ENCODE measurements around the gene SNAPC2. TPM values are rescaled to one million over a fixed set of nuclear protein-coding genes. Genes with fewer than 3 reads are reported as not detected.
"Not testable (repeated sequence)": the region's sequence is repeated elsewhere in the genome, so short reads cannot be mapped to it uniquely, and the experiment has no call there.

Gene SNAPC2
- total RNA-seq, 2 experiments from 2014 or later, result 14.4 to 14.8 TPM

DNA sequence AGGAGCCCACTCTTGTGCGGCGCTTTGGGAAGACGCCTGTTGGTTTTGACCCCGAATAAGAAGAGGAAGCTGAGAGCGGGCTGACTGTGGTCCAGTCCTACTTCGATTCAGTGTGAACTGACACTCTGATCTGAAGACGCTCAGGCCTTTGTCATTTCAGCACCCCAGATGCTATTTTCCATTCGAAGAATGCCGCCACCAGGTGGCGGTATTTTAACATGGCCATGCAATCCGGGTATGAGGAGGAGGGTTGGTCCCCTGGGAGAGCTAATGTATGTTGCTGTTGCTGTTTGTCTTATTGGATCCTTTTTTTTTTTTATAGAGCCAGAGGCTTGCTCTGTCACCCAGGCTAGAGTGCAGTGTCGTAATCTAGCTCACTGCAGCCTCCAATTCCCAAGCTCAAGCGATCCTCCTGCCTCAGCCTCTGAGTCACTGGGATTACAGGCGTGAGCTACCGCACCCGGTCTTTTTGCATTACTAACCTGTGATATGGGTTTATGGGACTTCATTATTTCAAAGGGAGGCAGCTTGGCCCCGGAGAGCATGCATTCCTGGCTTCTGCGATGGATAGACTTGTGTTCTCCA, 24.1 kb downstream of the SNAPC2 start:
- H3K27me3 Mint-ChIP-seq, result no peaks in the 10 kb centered on the region
- peak; percentile 81 for DNase-seq
- peaks cover 19% of the 10 kb centered on the region for H3K36me3 Mint-ChIP-seq
- H3K4me3 Mint-ChIP-seq, result peak overlapping the region; percentile 96
- peaks cover 35% of the 10 kb centered on the region for H3K4me1 Mint-ChIP-seq
- H3K9me3 Mint-ChIP-seq, result no peaks in the 10 kb centered on the region
- peak overlapping the region; percentile 100 for H3K27ac Mint-ChIP-seq

GRCh38 chr19:7947939-7948338, 27.8 kb downstream of the SNAPC2 start:
- H3K4me3 Mint-ChIP-seq, result no peak overlapping the region
- H3K36me3 Mint-ChIP-seq, result peaks cover 7% of the 10 kb centered on the region
- DNase-seq, result no peak
- no peaks in the 10 kb centered on the region for H3K9me3 Mint-ChIP-seq
- H3K4me1 Mint-ChIP-seq, result peaks cover 16% of the 10 kb centered on the region
- no peaks in the 10 kb centered on the region for H3K27me3 Mint-ChIP-seq
- no peak overlapping the region for H3K27ac Mint-ChIP-seq

DNA sequence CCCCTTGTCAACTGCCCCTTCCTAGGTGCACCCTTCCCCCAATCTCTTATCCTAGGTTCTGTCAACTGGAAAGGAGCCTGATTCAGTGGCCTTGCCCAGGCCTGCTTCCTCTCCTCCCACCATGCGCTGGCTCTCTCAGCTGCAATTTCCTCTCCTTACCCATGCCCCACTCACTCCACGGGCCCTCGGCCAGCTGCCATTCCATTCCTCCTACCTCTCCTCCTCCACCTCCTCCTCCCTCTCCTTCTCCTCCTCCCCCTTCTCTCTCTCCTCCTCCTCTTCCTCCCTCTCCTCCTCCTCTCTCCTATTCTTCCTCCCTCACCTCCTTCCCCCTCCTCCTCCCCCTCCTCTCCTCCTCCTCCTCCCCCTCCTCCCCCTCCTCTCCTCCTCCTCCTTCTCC, 32.9 kb downstream of the SNAPC2 start:
- H3K4me3 Mint-ChIP-seq, result no peak overlapping the region
- no peaks in the 10 kb centered on the region for H3K9me3 Mint-ChIP-seq
- no peaks in the 10 kb centered on the region for H3K4me1 Mint-ChIP-seq
- no peaks in the 10 kb centered on the region for H3K36me3 Mint-ChIP-seq
- DNase-seq, result no peak
- no peaks in the 10 kb centered on the region for H3K27me3 Mint-ChIP-seq
- H3K27ac Mint-ChIP-seq, result no peak overlapping the region

- no peaks in the 10 kb centered on the region for H3K36me3 Mint-ChIP-seq
- DNase-seq, result no peak
- H3K4me3 Mint-ChIP-seq, result no peak overlapping the region
- no peaks in the 10 kb centered on the region for H3K9me3 Mint-ChIP-seq
- H3K27ac Mint-ChIP-seq, result no peak overlapping the region
- H3K4me1 Mint-ChIP-seq, result no peaks in the 10 kb centered on the region
- H3K27me3 Mint-ChIP-seq, result no peaks in the 10 kb centered on the region
These were observed 33.4 kb downstream of the SNAPC2 start for GRCh38 chr19:7953576-7953975.

- H3K4me1 Mint-ChIP-seq, result no peaks in the 10 kb centered on the region
- no peaks in the 10 kb centered on the region for H3K9me3 Mint-ChIP-seq
- no peak overlapping the region for H3K4me3 Mint-ChIP-seq
- no peak for DNase-seq
- peaks cover 1% of the 10 kb centered on the region for H3K36me3 Mint-ChIP-seq
- H3K27ac Mint-ChIP-seq, result no peak overlapping the region
- no peaks in the 10 kb centered on the region for H3K27me3 Mint-ChIP-seq
These were observed 35.6 kb downstream of the SNAPC2 start for GRCh38 chr19:7955696-7956095.

DNA sequence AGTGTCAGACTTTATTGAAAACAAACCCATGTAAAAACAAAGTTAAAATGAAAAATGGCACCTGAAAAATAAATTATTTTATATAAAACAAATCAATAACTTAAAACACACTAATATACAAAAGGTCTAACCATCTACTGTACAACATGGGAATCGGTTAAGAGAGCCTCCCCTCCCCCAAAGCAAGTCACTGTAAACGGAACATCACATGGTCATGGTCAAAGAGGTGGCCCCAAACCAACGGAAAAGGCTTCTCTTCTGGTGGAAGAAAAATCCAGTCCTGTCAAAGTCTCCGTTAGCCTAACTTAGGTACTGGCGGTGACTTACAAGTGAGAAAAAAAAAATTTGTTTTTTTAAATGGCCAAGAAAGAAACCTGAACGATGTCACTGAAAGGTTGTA, 39.1 kb downstream of the SNAPC2 start:
- H3K4me1 Mint-ChIP-seq, result no peaks in the 10 kb centered on the region
- no peak overlapping the region for H3K27ac Mint-ChIP-seq
- H3K27me3 Mint-ChIP-seq, result no peaks in the 10 kb centered on the region

DNA sequence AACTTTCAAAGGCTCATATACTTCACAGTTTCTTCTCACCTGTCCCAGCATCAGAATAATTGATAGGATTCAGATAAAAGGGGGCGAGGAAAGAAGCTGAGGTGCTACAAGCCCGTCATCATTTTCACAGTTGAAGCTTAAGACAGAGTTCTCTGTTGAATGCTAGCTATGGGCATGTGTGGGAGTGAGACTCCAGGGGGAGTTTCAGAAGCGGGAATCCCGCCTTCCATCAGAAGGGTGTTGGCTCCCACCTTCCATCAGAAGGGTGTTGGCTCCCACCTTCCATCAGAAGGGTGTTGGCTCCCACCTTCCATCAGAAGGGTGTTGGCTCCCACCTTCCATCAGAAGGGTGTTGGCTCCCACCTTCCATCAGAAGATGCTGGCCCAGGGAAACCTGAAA, 40.9 kb downstream of the SNAPC2 start:
- H3K27ac Mint-ChIP-seq, H3K4me1 Mint-ChIP-seq, H3K4me3 Mint-ChIP-seq, H3K27me3 Mint-ChIP-seq, DNase-seq, H3K9me3 Mint-ChIP-seq, H3K36me3 Mint-ChIP-seq: not testable (repeated sequence)

More for the DNA sequence above, 39.1 kb downstream of the SNAPC2 start:
- H3K4me3 Mint-ChIP-seq, result no peak overlapping the region
- H3K9me3 Mint-ChIP-seq, result no peaks in the 10 kb centered on the region
- peaks cover 3% of the 10 kb centered on the region for H3K36me3 Mint-ChIP-seq
- DNase-seq, result no peak

DNA sequence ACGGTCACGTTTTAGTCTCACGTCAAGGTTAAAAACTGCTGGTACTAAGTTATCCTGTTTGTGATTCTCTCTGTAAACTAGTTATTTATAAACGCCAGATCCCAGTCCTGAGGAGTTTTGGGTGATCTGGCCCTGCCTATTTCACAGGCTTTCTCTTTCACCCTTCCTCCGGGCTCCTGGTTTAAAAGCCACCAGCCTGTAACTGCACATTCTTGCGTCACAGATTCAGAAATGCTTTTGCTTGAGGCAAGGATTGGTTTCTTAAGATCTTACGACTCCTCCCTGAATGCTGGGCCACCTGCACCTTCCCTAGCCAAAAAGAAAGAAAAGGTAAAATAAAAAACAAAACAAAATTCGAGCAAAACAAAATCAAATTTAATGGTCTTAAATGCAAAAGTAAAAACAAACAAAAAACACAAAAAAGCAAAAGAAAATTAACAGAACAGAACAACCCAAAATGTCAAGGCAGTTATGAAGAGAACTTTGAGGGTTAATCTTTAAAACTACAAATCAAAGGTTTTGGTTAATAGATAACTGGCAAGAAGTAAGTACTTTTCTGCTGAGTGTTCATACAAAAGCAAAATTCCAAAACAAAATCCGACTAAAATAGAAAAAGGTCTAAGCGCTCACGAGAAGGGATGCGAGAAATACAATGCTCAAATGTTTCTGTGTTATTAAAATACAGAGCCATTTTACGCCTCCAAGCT, 41.9 kb downstream of the SNAPC2 start:
- Mint-ChIP-seq H3K27me3 (no peaks in the 10 kb centered on the region), H3K27ac (no peak overlapping the region), H3K9me3 (no peaks in the 10 kb centered on the region), H3K4me1 (no peaks in the 10 kb centered on the region), H3K4me3 (no peak overlapping the region), H3K36me3 (peaks cover 4% of the 10 kb centered on the region)
- DNase-seq, result no peak

- Mint-ChIP-seq H3K27ac (no peak overlapping the region), H3K9me3 (no peaks in the 10 kb centered on the region), H3K4me3 (no peak overlapping the region), H3K36me3 (peaks cover 4% of the 10 kb centered on the region), H3K27me3 (no peaks in the 10 kb centered on the region), H3K4me1 (no peaks in the 10 kb centered on the region)
- no peak for DNase-seq
These were observed 42.6 kb downstream of the SNAPC2 start for GRCh38 chr19:7962644-7963268.

- Mint-ChIP-seq H3K9me3 (no peaks in the 10 kb centered on the region), H3K4me3 (no peak overlapping the region), H3K36me3 (peaks cover 4% of the 10 kb centered on the region), H3K27me3 (no peaks in the 10 kb centered on the region), H3K27ac (no peak overlapping the region), H3K4me1 (no peaks in the 10 kb centered on the region)
- no peak for DNase-seq
These were observed 43.4 kb downstream of the SNAPC2 start for GRCh38 chr19:7963566-7963965.

GRCh38 chr19:7965259-7965841, 45.2 kb downstream of the SNAPC2 start:
- no peak for DNase-seq
- no peaks in the 10 kb centered on the region for H3K27me3 Mint-ChIP-seq
- H3K4me3 Mint-ChIP-seq, result no peak overlapping the region
- no peak overlapping the region for H3K27ac Mint-ChIP-seq
- H3K4me1 Mint-ChIP-seq, result no peaks in the 10 kb centered on the region
- peaks cover 3% of the 10 kb centered on the region for H3K36me3 Mint-ChIP-seq
- no peaks in the 10 kb centered on the region for H3K9me3 Mint-ChIP-seq

DNA sequence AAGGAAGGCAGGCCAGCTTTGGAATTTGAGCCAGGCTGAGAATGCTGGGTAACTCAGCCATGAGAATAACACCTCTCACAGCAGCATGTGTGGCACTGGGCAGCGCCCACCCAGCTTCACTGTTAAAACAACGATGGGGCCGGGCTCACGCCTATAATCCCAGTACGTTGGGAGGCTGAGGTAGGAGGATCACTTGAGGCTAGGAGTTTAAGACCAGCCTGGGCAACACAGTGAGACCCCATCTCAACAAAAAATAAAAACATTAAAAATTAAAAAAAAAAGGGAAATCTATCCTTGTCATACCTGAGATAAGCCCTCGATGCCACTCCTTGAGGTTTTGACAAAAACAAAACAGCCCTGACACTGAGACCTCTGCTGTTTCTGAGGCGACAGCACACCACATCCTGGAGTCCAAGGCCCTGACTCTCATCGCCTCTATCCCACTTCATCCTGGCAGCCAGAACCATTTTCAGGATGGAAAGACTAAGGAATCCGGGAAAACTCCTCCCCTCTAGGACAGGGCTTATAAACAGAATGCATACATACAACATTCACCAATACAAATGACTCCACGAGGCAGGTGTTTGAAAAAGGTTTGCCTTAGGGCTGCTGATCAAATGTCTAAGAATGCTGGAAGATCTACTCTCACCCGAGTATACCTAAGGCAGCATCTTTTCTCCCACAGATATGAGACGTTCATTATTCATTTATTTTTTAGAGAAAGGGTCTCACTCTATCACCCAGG, 46.0 kb downstream of the SNAPC2 start:
- H3K36me3 Mint-ChIP-seq, result peaks cover 2% of the 10 kb centered on the region

GRCh38 chr19:7968008-7968795, 48.1 kb downstream of the SNAPC2 start:
- H3K36me3 Mint-ChIP-seq, result peaks cover 2% of the 10 kb centered on the region

More for the DNA sequence above, 46.0 kb downstream of the SNAPC2 start:
- Mint-ChIP-seq H3K9me3 (no peaks in the 10 kb centered on the region), H3K27me3 (no peaks in the 10 kb centered on the region), H3K27ac (no peak overlapping the region), H3K4me3 (no peak overlapping the region), H3K4me1 (no peaks in the 10 kb centered on the region)
- no peak for DNase-seq

GRCh38 chr19:7968796-7969554, 48.8 kb downstream of the SNAPC2 start:
- no peaks in the 10 kb centered on the region for H3K27me3 Mint-ChIP-seq
- no peak overlapping the region for H3K27ac Mint-ChIP-seq
- H3K4me1 Mint-ChIP-seq, result no peaks in the 10 kb centered on the region

More at GRCh38 chr19:7968008-7968795, 48.1 kb downstream of the SNAPC2 start:
- no peak for DNase-seq
- H3K4me3 Mint-ChIP-seq, result no peak overlapping the region
- no peaks in the 10 kb centered on the region for H3K27me3 Mint-ChIP-seq
- no peaks in the 10 kb centered on the region for H3K9me3 Mint-ChIP-seq
- H3K27ac Mint-ChIP-seq, result no peak overlapping the region
- H3K4me1 Mint-ChIP-seq, result no peaks in the 10 kb centered on the region

More at GRCh38 chr19:7968796-7969554, 48.8 kb downstream of the SNAPC2 start:
- no peak for DNase-seq
- Mint-ChIP-seq H3K9me3 (no peaks in the 10 kb centered on the region), H3K36me3 (peaks cover 6% of the 10 kb centered on the region), H3K4me3 (no peak overlapping the region)

Measured in activated naive CD8-positive, alpha-beta T cell treated with anti-CD3 and anti-CD28 coated beads for 36 hours (primary cell).